Measurements from ENCODE around the gene SLC8A2.

SLC8A2 gene

GRCh38 chr19:47483200-47483599, 11.5 kb upstream of the SLC8A2 start:
- no peak for DNase-seq (ENCODE audit: low read depth)
- in situ Hi-C loops (cut with HindIII; ENCODE audit: low sequenced_read_pairs): no loop called here
- no peak for TF ChIP-seq CTCF (IDR thresholded peaks at IDR 0.05; ENCODE audit: low read depth, low read length, missing control alignments)
- H3K4me3 ChIP-seq (ENCODE audit: low read depth, low read length): peak overlapping the region; percentile 75

GRCh38 chr19:47481460-47482052, 9.9 kb upstream of the SLC8A2 start:
- no peak overlapping the region for H3K4me3 ChIP-seq (ENCODE audit: low read depth, low read length)
- TF ChIP-seq CTCF (IDR thresholded peaks at IDR 0.05; ENCODE audit: low read depth, low read length, missing control alignments): no peak
- in situ Hi-C loops (cut with HindIII; ENCODE audit: low sequenced_read_pairs): no loop called here
- DNase-seq (ENCODE audit: low read depth): no peak

- in situ Hi-C loops (cut with HindIII; ENCODE audit: low sequenced_read_pairs): no loop called here
- DNase-seq (ENCODE audit: low read depth): no peak
- no peak for TF ChIP-seq CTCF (IDR thresholded peaks at IDR 0.05; ENCODE audit: low read depth, low read length, missing control alignments)
- no peak overlapping the region for H3K4me3 ChIP-seq (ENCODE audit: low read depth, low read length)
Observed at GRCh38 chr19:47480658-47481057, 9.0 kb upstream of the SLC8A2 start.

- H3K4me3 ChIP-seq (ENCODE audit: low read depth, low read length): no peak overlapping the region
- in situ Hi-C loops (cut with HindIII; ENCODE audit: low sequenced_read_pairs): no loop called here
- no peak for DNase-seq (ENCODE audit: low read depth)
- no peak for TF ChIP-seq CTCF (IDR thresholded peaks at IDR 0.05; ENCODE audit: low read depth, low read length, missing control alignments)
Observed at GRCh38 chr19:47479701-47480503, 8.2 kb upstream of the SLC8A2 start.

GRCh38 chr19:47476438-47476972, 4.8 kb upstream of the SLC8A2 start:
- H3K4me3 ChIP-seq (ENCODE audit: low read depth, low read length): no peak overlapping the region
- in situ Hi-C loops (cut with HindIII; ENCODE audit: low sequenced_read_pairs): no loop called here
- no peak for TF ChIP-seq CTCF (IDR thresholded peaks at IDR 0.05; ENCODE audit: low read depth, low read length, missing control alignments)
- no peak for DNase-seq (ENCODE audit: low read depth)

GRCh38 chr19:47475465-47475864, 3.8 kb upstream of the SLC8A2 start:
- no peak for TF ChIP-seq CTCF (IDR thresholded peaks at IDR 0.05; ENCODE audit: low read depth, low read length, missing control alignments)
- no peak for DNase-seq (ENCODE audit: low read depth)
- no peak overlapping the region for H3K4me3 ChIP-seq (ENCODE audit: low read depth, low read length)
- in situ Hi-C loops (cut with HindIII; ENCODE audit: low sequenced_read_pairs): no loop called here
